ENCODE results near the gene ACBD3.
A peak's percentile ranks its signal among the peaks of the same experiment; 100 is the strongest.

Gene ACBD3

GRCh38 chr1:226134170-226135058 lies 52.1 kb downstream of the ACBD3 start:
- DNase-seq (ENCODE audit: low spot score) (no peak), FAIRE-seq (no peak)

GRCh38 chr1:226133504-226134123 lies 52.9 kb downstream of the ACBD3 start:
- FAIRE-seq (no peak), DNase-seq (ENCODE audit: low spot score) (no peak)

- DNase-seq (ENCODE audit: low spot score) (no peak), FAIRE-seq (no peak)
Observed at GRCh38 chr1:226132728-226133503, 53.6 kb downstream of the ACBD3 start.

GRCh38 chr1:226131639-226132038 lies 54.9 kb downstream of the ACBD3 start:
- no peak for FAIRE-seq
- no peak for DNase-seq (ENCODE audit: low spot score)

- no peak for FAIRE-seq
- DNase-seq (ENCODE audit: low spot score) = no peak
Observed at GRCh38 chr1:226129230-226129629, 57.3 kb downstream of the ACBD3 start.

- no peak for FAIRE-seq
- no peak for DNase-seq (ENCODE audit: low spot score)
Observed at GRCh38 chr1:226128487-226129075, 58.0 kb downstream of the ACBD3 start.

GRCh38 chr1:226126824-226127569 lies 59.5 kb downstream of the ACBD3 start:
- DNase-seq (ENCODE audit: low spot score) (no peak), FAIRE-seq (no peak)

GRCh38 chr1:226125831-226126230 lies 60.7 kb downstream of the ACBD3 start:
- FAIRE-seq = no peak
- no peak for DNase-seq (ENCODE audit: low spot score)

GRCh38 chr1:226125097-226125630 lies 61.4 kb downstream of the ACBD3 start:
- no peak for FAIRE-seq

GRCh38 chr1:226123591-226124471 lies 62.7 kb downstream of the ACBD3 start:
- peak; percentile 90 for DNase-seq (ENCODE audit: low spot score)
- FAIRE-seq = peak; percentile 80

More at GRCh38 chr1:226125097-226125630, 61.4 kb downstream of the ACBD3 start:
- peak; percentile 59 for DNase-seq (ENCODE audit: low spot score)

- DNase-seq (ENCODE audit: low spot score) = no peak
- FAIRE-seq = no peak
Observed at GRCh38 chr1:226123212-226123560, 63.4 kb downstream of the ACBD3 start.

- peak; percentile 41 for DNase-seq (ENCODE audit: low spot score)
Observed at GRCh38 chr1:226121587-226122400, 64.7 kb downstream of the ACBD3 start.

GRCh38 chr1:226121049-226121586 lies 65.4 kb downstream of the ACBD3 start:
- DNase-seq (ENCODE audit: low spot score) = no peak
- no peak for FAIRE-seq

More at GRCh38 chr1:226121587-226122400, 64.7 kb downstream of the ACBD3 start:
- FAIRE-seq = no peak

- FAIRE-seq = no peak
- no peak for DNase-seq (ENCODE audit: low spot score)
Observed at GRCh38 chr1:226120398-226120797, 66.1 kb downstream of the ACBD3 start.

GRCh38 chr1:226119169-226119568 lies 67.4 kb downstream of the ACBD3 start:
- FAIRE-seq (no peak), DNase-seq (ENCODE audit: low spot score) (no peak)

- DNase-seq (ENCODE audit: low spot score) (no peak), FAIRE-seq (no peak)
Observed at GRCh38 chr1:226118357-226118756, 68.2 kb downstream of the ACBD3 start.

- no peak for DNase-seq (ENCODE audit: low spot score)
- FAIRE-seq = no peak
Observed at GRCh38 chr1:226117330-226117729, 69.2 kb downstream of the ACBD3 start.

- FAIRE-seq = no peak
- no peak for DNase-seq (ENCODE audit: low spot score)
Observed at GRCh38 chr1:226116673-226117072, 69.9 kb downstream of the ACBD3 start.

All from RCC 7860 (cell line).